Measurements from ENCODE around the gene HTRA3. TPM values are rescaled to one million over a fixed set of nuclear protein-coding genes. Genes with fewer than 3 reads are reported as not detected.

HTRA3 gene
- total and polyA plus RNA-seq, 2 of the 8 experiments (the other 6 are each of a cell fraction or from before 2014, with no cell fraction given): 3.2 to 5.8 TPM

GRCh38 chr4:8355306-8355705, 85.8 kb downstream of the HTRA3 start:
- Histone ChIP-seq H3K4me1 (replicated peaks in 1 of 4; ENCODE audit: control insufficient read depth in 3 of 4, insufficient read depth in 4 of 4, low read length in 3 of 4) (peaks cover 10 to 27% (median 23%) of the 10 kb centered on the region in 4 experiments), H3K14ac (ENCODE audit: insufficient read length) (no peak overlapping the region), H3K9me3 (ENCODE audit: insufficient read depth in 2 of 2, low read depth in 1 of 2, low read length in 1 of 2) (no peaks in the 10 kb centered on the region), H2AFZ (ENCODE audit: low read length) (no peak overlapping the region), H3K23ac (ENCODE audit: insufficient read length) (no peak overlapping the region), H2BK20ac (ENCODE audit: low read length) (no peak overlapping the region), H3K4me2 (ENCODE audit: insufficient read depth in 1 of 2, low read depth in 2 of 2, low read length in 2 of 2) (no peak overlapping the region), H4K5ac (ENCODE audit: insufficient read length, low read depth, low read length) (no peak overlapping the region), H4K20me1 (replicated peaks in 1 of 2; ENCODE audit: control insufficient read depth in 1 of 2, insufficient read depth in 2 of 2, low read length in 2 of 2) (no peaks in the 10 kb centered on the region), H2BK12ac (ENCODE audit: low read depth, low read length) (no peak overlapping the region), H4K8ac (ENCODE audit: extremely low read depth, insufficient read depth, low read length) (no peak overlapping the region), H2BK5ac (ENCODE audit: low read depth, low read length) (no peak overlapping the region), H3K56ac (replicated peaks; ENCODE audit: insufficient read length, low read depth, low read length) (no peak overlapping the region), H3K23me2 (ENCODE audit: low read depth, low read length) (peaks cover 4% of the 10 kb centered on the region; the same call in 1 of the 2 replicates), H3K79me1 (ENCODE audit: low read depth, low read length) (no peaks in the 10 kb centered on the region), H3K79me2 (ENCODE audit: control insufficient read depth in 1 of 2, insufficient read depth in 2 of 2, low read length in 2 of 2) (no peaks in the 10 kb centered on the region), H4K91ac (replicated peaks; ENCODE audit: insufficient read length, low read length) (no peak overlapping the region), H3K27ac (ENCODE audit: low read depth, low read length) (no peak overlapping the region), H2AK5ac (ENCODE audit: low read depth, low read length) (no peak overlapping the region), H3K27me3 (replicated peaks in 1 of 4; ENCODE audit: control insufficient read depth in 3 of 4, extremely low read depth in 1 of 4, insufficient read depth in 3 of 4, low read length in 3 of 4) (peaks cover 0 to 21% (median 1%) of the 10 kb centered on the region in 4 experiments; a peak in 4 of 7 replicates), H2BK120ac (replicated peaks; ENCODE audit: low read depth, low read length) (no peak overlapping the region), H3K9ac (replicated peaks in 1 of 4; ENCODE audit: extremely low read depth in 1 of 4, low read depth in 3 of 4, low read length in 3 of 4) (no peak overlapping the region), H3K4me3 (ENCODE audit: extremely low read depth in 1 of 4, insufficient read depth in 2 of 4, low read depth in 3 of 4, low read length in 4 of 4) (no peak overlapping the region), H2BK15ac (ENCODE audit: low read length) (no peak overlapping the region), H3K18ac (ENCODE audit: extremely low read depth, low read length) (no peak overlapping the region), H3K36me3 (ENCODE audit: control insufficient read depth in 2 of 4, insufficient read depth in 4 of 4, low read length in 3 of 4) (no peaks in the 10 kb centered on the region; a peak in 1 of 8 replicates), H3K4ac (replicated peaks; ENCODE audit: insufficient read length, low read depth, low read length) (no peak overlapping the region)
- FAIRE-seq: no peak
- ChIA-PET POLR2A (ENCODE audit: partially characterized antibody) (no interaction called here), CTCF (ENCODE audit: partially characterized antibody) (no interaction called here)
- DNase-seq (ENCODE audit: low read depth in 1 of 2, low spot score in 2 of 2): no peak
- WGBS, 2 experiments (ENCODE audit: extremely low coverage in 1 of 2, insufficient coverage in 1 of 2, insufficient read length in 1 of 2, insufficient replicate concordance in 2 of 2, low coverage in 1 of 2, low lambda C conversion rate in 2 of 2, missing lambda C conversion rate in 1 of 2): 92% methylated on average over 6 of the region's 6 CpGs; no CpG with 5 or more reads in 1 of the 2 experiments
- TF ChIP-seq PHF8 (conservative IDR thresholded peaks at IDR 0.05; ENCODE audit: low read depth, low read length): no peak
- TF ChIP-seq ATF2 (IDR thresholded peaks at IDR 0.05; ENCODE audit: low read length): no peak
- no peak for TF ChIP-seq RFX5 (IDR thresholded peaks at IDR 0.05; ENCODE audit: borderline replicate concordance, low read depth, low read length)
- TF ChIP-seq CHD1 (IDR thresholded peaks at IDR 0.05; ENCODE audit: low read depth, low read length): no peak
- TF ChIP-seq TCF12 (IDR thresholded peaks at IDR 0.05; ENCODE audit: low read depth, low read length): no peak
- no peak for TF ChIP-seq MAX (IDR thresholded peaks at IDR 0.05)
- no peak for TF ChIP-seq HDAC6 (IDR thresholded peaks at IDR 0.05; ENCODE audit: low read depth, low read length)
- no peak for TF ChIP-seq SUZ12 (IDR thresholded peaks at IDR 0.05; ENCODE audit: low read length)
- no peak for TF ChIP-seq MAFK (IDR thresholded peaks at IDR 0.05; ENCODE audit: low read depth, low read length)
- no peak for TF ChIP-seq SP1 (IDR thresholded peaks at IDR 0.05; ENCODE audit: low read depth, low read length)
- TF ChIP-seq HDAC2 (IDR thresholded peaks at IDR 0.05; ENCODE audit: borderline replicate concordance in 1 of 2, low read depth in 2 of 2, low read length in 2 of 2): no peak
- TF ChIP-seq EZH2 (IDR thresholded peaks at IDR 0.05; ENCODE audit: low read depth, low read length, severe bottlenecking): no peak
- TF ChIP-seq TBP (IDR thresholded peaks at IDR 0.05; ENCODE audit: low read depth, low read length): no peak

Measured in H1 (cell line).